Measurements from ENCODE around the gene ISG15. TPM values are rescaled to one million over a fixed set of nuclear protein-coding genes. Genes with fewer than 3 reads are reported as not detected.

ISG15 gene
- total and polyA plus RNA-seq, 9 of the 15 experiments (the other 6 are each of a cell fraction or from before 2014, with no cell fraction given), result 0.40 to 58.3 (median 12.2) TPM

- TF ChIP-seq CSDE1 (IDR thresholded peaks at IDR 0.05) (no peak; a peak in 1 of 4 replicates), MCM5 (IDR thresholded peaks at IDR 0.05; ENCODE audit: low read depth) (no peak), MEIS2 (IDR thresholded peaks at IDR 0.05; ENCODE audit: partially characterized antibody) (no peak), XRCC5 (IDR thresholded peaks at IDR 0.05; ENCODE audit: low read depth, low read length) (no peak), SNAPC5 (CRISPR knock-in tag; IDR thresholded peaks at IDR 0.05) (no peak), FOXP1 (CRISPR knock-in tag; IDR thresholded peaks at IDR 0.05) (peak; percentile 33; the same call in 1 of the 2 replicates), KLF10 (CRISPR knock-in tag; IDR thresholded peaks at IDR 0.05) (no peak), RB1 (IDR thresholded peaks at IDR 0.05; ENCODE audit: low read depth) (no peak), ELK1 (CRISPR knock-in tag; IDR thresholded peaks at IDR 0.05) (no peak), NBN (IDR thresholded peaks at IDR 0.05; ENCODE audit: low read depth) (no peak), DLX4 (CRISPR knock-in tag; IDR thresholded peaks at IDR 0.05) (no peak), ELF1 (tag; IDR thresholded peaks at IDR 0.05) (peak; percentile 76), ZBTB1 (CRISPR knock-in tag; IDR thresholded peaks at IDR 0.05; ENCODE audit: borderline replicate concordance, low read depth) (no peak), ZNF507 (tag; conservative IDR thresholded peaks at IDR 0.05) (no peak), SRSF1 (IDR thresholded peaks at IDR 0.05; ENCODE audit: low read depth, low read length) (no peak), PATZ1 (CRISPR knock-in tag; IDR thresholded peaks at IDR 0.05; ENCODE audit: borderline replicate concordance) (no peak), FOXA3 (CRISPR knock-in tag; conservative IDR thresholded peaks at IDR 0.05 in 1 of 2, IDR thresholded peaks at IDR 0.05 in 1 of 2) (no peak), ZBTB2 (IDR thresholded peaks at IDR 0.05) (0 out of 2 replicates have a peak, but pooled peaks have one; percentile 54), OTX1 (CRISPR knock-in tag; IDR thresholded peaks at IDR 0.05) (no peak), ETV1 (tag; conservative IDR thresholded peaks at IDR 0.05; ENCODE audit: low read depth) (peak; percentile 46; the same call in 1 of the 2 replicates)
- TF ChIP-seq, protein P1, sequence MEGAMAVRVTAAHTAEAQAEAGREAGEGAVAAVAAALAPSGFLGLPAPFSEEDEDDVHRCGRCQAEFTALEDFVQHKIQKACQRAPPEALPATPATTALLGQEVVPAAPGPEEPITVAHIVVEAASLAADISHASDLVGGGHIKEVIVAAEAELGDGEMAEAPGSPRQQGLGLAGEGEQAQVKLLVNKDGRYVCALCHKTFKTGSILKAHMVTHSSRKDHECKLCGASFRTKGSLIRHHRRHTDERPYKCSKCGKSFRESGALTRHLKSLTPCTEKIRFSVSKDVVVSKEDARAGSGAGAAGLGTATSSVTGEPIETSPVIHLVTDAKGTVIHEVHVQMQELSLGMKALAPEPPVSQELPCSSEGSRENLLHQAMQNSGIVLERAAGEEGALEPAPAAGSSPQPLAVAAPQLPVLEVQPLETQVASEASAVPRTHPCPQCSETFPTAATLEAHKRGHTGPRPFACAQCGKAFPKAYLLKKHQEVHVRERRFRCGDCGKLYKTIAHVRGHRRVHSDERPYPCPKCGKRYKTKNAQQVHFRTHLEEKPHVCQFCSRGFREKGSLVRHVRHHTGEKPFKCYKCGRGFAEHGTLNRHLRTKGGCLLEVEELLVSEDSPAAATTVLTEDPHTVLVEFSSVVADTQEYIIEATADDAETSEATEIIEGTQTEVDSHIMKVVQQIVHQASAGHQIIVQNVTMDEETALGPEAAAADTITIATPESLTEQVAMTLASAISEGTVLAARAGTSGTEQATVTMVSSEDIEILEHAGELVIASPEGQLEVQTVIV (CRISPR knock-in tag; IDR thresholded peaks at IDR 0.05; ENCODE audit: borderline replicate concordance), result no peak
Measured at GRCh38 chr1:1058921-1059493, 45.7 kb downstream of the ISG15 start (continued).
